Progenitor cell of endocrine pancreas (in vitro differentiated cells): ENCODE data around the gene TRIM71. TPM values are rescaled to one million over a fixed set of nuclear protein-coding genes. Genes with fewer than 3 reads are reported as not detected.
"Not testable (repeated sequence)": the region's sequence is repeated elsewhere in the genome, so short reads cannot be mapped to it uniquely, and the experiment has no call there.

Experiments used
- DNase-seq: peaks from one replicate; pipeline ENCODE4 v3.0.0; 2021; ENCODE audit warnings: low spot score; ENCODE audit not compliant: unreplicated experiment
- H3K27ac Mint-ChIP-seq: 2 replicates; pipeline ENCODE4 v1.8.0; 2021; ENCODE audit warnings: mild to moderate bottlenecking, moderate library complexity, mixed read lengths
- H3K27me3 Mint-ChIP-seq: 2 replicates; pipeline ENCODE4 v1.8.0; 2021; ENCODE audit warnings: mixed read lengths
- H3K36me3 Mint-ChIP-seq: 2 replicates; pipeline ENCODE4 v1.8.0; 2022; ENCODE audit warnings: mixed read lengths; ENCODE audit not compliant: insufficient read depth
- H3K4me1 Mint-ChIP-seq: 2 replicates; pipeline ENCODE4 v1.8.0; 2021; ENCODE audit warnings: low read depth, mixed read lengths
- H3K4me3 Mint-ChIP-seq: 2 replicates; pipeline ENCODE4 v1.8.0; 2021; ENCODE audit warnings: low read depth, mild to moderate bottlenecking, moderate library complexity, mixed read lengths
- H3K9me3 Mint-ChIP-seq: 2 replicates; pipeline ENCODE4 v1.8.0; 2021; ENCODE audit warnings: low read depth, mixed read lengths
- total RNA-seq: library from RNA; stranded (reverse); gene quantifications from 2 replicates; pipeline ENCODE4 v1.2.1, GENCODE V29; 2021
- TF ChIP-seq, protein P1 (sequence below): fragments of 200-600 bp; sonication (generic); IDR thresholded peaks from one replicate; pipeline ENCODE4 v1.5.0; 2021; ENCODE audit warnings: antibody characterized with exemption, mild to moderate bottlenecking; ENCODE audit not compliant: unreplicated experiment

The TRIM71 gene
- total RNA-seq, 1 donor from 2014 or later: 61.3 TPM

DNA sequence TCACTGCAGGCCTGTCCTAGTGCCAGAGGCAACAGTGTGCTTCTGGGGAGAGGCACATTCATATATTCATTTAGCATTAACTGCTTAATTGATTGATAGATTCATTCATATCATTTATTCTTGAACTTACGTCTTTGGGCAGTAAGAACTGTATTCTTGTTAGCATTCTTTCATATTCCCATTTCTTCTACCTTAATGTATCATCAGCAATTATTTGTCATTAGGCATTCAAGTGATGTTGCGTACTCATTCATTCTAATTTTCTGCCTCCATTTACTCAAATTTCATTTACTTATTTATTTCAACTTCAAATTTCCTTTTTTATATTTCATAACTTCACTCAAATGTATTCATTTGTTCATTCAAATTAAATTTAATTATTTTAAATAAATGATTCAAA lies 102.1 kb downstream of the TRIM71 start:
- no peaks in the 10 kb centered on the region for H3K9me3 Mint-ChIP-seq

DNA sequence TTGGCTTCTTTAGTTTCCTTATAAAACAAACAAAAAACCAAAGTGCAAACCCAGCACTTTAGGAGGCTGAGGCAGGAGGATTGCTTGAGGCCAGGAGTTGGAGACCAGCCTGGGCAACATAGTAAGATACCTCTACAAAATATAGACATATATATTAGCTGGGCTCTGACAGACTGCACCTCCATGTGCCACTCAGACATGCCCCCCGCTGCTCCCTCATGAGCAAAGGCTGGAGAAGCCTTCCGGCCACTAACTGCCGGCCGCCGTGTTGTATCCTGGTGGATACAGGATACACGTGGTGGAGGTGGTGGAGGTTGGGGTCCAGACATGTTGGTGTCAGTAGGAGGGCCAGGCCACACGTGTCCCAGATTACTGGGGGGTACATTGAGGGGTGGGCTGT lies 104.3 kb downstream of the TRIM71 start:
- H3K4me1 Mint-ChIP-seq: no peaks in the 10 kb centered on the region
- no peaks in the 10 kb centered on the region for H3K9me3 Mint-ChIP-seq
- no peaks in the 10 kb centered on the region for H3K36me3 Mint-ChIP-seq
- no peak overlapping the region for H3K27ac Mint-ChIP-seq
- no peak overlapping the region for H3K4me3 Mint-ChIP-seq
- no peaks in the 10 kb centered on the region for H3K27me3 Mint-ChIP-seq
- TF ChIP-seq, protein P1, sequence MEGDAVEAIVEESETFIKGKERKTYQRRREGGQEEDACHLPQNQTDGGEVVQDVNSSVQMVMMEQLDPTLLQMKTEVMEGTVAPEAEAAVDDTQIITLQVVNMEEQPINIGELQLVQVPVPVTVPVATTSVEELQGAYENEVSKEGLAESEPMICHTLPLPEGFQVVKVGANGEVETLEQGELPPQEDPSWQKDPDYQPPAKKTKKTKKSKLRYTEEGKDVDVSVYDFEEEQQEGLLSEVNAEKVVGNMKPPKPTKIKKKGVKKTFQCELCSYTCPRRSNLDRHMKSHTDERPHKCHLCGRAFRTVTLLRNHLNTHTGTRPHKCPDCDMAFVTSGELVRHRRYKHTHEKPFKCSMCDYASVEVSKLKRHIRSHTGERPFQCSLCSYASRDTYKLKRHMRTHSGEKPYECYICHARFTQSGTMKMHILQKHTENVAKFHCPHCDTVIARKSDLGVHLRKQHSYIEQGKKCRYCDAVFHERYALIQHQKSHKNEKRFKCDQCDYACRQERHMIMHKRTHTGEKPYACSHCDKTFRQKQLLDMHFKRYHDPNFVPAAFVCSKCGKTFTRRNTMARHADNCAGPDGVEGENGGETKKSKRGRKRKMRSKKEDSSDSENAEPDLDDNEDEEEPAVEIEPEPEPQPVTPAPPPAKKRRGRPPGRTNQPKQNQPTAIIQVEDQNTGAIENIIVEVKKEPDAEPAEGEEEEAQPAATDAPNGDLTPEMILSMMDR: no peak
- DNase-seq: no peak

More for the DNA sequence above, 102.1 kb downstream of the TRIM71 start:
- Mint-ChIP-seq H3K36me3 (no peaks in the 10 kb centered on the region), H3K4me3 (no peak overlapping the region), H3K4me1 (no peaks in the 10 kb centered on the region), H3K27ac (no peak overlapping the region), H3K27me3 (no peaks in the 10 kb centered on the region)
- DNase-seq: no peak
- TF ChIP-seq, protein P1: no peak

DNA sequence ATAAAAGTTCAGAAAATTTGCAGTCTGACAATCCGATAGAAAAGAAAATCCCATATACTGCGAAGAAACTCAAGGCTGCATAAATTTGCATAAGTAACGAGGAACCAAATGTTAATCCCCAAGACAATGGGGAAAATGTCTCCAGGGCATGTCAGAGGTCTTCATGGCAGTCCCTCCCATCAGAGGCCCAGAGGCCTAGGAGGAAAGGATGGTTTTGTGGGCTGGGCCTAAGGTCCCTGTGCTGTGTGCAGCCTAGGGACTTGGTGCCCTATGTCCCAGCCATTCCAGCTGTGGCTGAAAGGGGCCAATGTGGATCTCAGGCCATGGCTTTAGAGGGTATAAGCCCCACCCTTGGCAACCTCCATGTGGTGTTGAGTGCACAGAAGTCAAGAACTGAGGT lies 112.4 kb downstream of the TRIM71 start:
- TF ChIP-seq, protein P1: no peak
- Mint-ChIP-seq H3K4me1 (no peaks in the 10 kb centered on the region), H3K9me3 (peaks cover 10% of the 10 kb centered on the region), H3K27me3 (no peaks in the 10 kb centered on the region), H3K4me3 (no peak overlapping the region), H3K36me3 (peaks cover 3% of the 10 kb centered on the region), H3K27ac (no peak overlapping the region)
- DNase-seq: no peak

DNA sequence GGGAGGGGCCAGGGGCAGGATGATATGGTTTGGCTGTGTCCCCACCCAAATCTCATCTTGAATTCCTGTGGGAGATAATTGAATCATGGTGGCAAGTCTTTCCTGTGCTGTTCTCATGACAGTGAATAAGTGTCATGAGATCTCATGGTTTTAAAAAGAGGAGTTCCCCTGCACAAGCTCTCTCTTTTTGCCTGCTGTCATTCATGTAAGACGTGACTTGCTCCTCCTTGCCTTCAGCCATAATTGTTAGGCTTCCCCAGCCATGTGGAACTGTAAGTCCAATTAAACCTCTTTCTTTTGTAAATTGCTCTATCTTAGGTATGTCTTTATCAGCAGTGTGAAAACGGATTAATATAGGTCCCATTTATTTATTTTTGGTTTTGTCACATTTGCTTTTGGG lies 113.5 kb downstream of the TRIM71 start:
- H3K4me3 Mint-ChIP-seq, H3K36me3 Mint-ChIP-seq, DNase-seq, H3K4me1 Mint-ChIP-seq, H3K27ac Mint-ChIP-seq, H3K27me3 Mint-ChIP-seq: not testable (repeated sequence)
- peaks cover 10% of the 10 kb centered on the region for H3K9me3 Mint-ChIP-seq

DNA sequence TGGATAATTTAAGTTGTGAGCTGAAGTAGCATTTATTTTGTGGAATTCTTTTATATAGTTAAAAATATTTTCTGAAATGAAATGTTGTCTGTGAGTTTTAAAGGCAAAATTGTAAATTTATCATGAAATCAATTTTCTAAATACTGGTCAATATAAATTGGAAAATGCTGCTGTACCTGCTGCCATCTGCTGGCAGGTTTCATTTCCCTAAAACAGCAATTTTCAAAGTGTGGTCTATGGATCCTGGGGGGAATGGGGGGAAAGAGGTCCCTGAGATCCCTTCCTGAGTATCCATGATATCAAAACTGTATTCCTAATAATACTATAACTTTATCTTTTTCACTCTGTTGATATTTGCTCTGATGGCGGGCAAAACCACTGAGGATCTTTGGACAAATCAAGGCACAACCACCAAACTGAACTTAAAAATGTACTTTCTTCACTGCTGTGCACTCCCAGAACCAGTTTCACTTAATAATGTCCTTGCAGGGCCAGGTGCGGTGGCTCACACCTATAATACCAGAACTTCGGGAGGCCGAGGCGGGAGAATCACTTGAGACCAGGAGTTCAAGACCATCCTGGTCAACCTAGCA lies 116.4 kb downstream of the TRIM71 start:
- Mint-ChIP-seq H3K9me3 (no peaks in the 10 kb centered on the region), H3K4me3 (no peak overlapping the region), H3K36me3 (no peaks in the 10 kb centered on the region), H3K27ac (no peak overlapping the region), H3K27me3 (no peaks in the 10 kb centered on the region), H3K4me1 (no peaks in the 10 kb centered on the region)
- TF ChIP-seq, protein P1: peak; percentile 88
- no peak for DNase-seq

DNA sequence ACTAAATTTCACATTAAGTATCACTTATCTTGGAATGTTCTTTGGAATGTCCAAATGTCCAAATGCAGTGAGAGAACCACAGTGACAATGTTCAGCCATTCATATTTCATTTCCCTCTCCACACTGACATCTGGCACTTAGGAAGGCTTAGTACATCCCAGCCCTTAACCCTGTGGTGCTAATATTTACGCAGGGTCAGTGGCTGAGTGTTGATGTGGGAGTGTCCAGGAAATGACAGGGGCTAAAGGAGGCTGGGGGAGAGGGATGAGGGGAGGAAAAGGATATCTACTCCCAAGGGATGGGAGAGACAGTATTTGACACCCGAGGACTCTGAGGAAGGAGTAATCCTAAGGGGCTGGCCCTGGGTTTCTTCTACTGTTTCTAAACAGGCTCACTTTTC lies 119.5 kb downstream of the TRIM71 start:
- Mint-ChIP-seq H3K4me3 (no peak overlapping the region), H3K36me3 (no peaks in the 10 kb centered on the region), H3K9me3 (no peaks in the 10 kb centered on the region), H3K4me1 (no peaks in the 10 kb centered on the region), H3K27ac (no peak overlapping the region), H3K27me3 (no peaks in the 10 kb centered on the region)
- DNase-seq: no peak
- TF ChIP-seq, protein P1: no peak

DNA sequence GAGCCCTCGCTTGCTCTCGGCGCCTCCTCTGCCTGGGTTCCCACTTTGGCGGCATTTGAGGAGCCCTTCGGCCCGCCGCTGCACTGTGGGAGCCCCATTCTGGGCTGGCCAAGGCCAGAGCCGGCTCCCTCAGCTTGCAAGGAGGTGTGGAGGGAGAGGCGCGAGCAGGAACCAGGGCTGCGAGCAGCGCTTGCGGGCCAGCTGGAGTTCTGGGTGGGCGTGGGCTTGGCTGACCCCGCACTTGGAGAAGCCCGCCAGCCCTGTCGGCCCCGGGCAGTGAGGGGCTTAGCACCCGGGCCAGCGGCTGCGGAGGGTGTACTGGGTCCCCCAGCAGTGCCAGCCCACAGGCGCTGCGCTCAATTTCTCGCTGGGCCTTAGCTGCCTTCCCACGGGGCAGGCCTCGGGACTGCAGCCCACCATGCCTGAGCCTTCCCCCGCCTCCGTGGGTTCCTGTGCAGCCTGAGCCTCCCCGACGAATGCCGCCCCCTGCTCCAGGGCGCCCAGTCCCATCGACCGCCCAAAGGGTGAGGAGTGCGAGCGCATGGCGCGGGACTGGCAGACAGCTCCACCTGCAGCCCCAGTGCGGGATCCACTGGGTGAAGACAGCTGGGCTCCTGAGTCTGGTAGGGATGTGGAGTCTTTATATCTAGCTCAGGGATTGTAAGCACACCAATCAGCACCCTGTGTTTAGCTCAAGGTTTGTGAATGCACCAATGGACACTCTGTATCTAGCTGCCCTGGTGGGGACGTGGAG lies 121.9 kb downstream of the TRIM71 start:
- not testable (repeated sequence) for H3K9me3 Mint-ChIP-seq, H3K27me3 Mint-ChIP-seq, H3K36me3 Mint-ChIP-seq, H3K27ac Mint-ChIP-seq, H3K4me1 Mint-ChIP-seq, H3K4me3 Mint-ChIP-seq, DNase-seq
